Body of pancreas (tissue), 4 donors: ENCODE measurements around the gene COL6A3. TPM values are rescaled to one million over a fixed set of nuclear protein-coding genes. Genes with fewer than 3 reads are reported as not detected.

Experiments used
- ATAC-seq: fragments of 150-250 bp; one replicate; pipeline ENCODE4 v1.9.1; 2016
- DNase-seq, 4 donors: peaks; one replicate each; pipeline ENCODE4 v3.0.0-alpha.2; 2019
- H3K27ac ChIP-seq, 4 donors: fragments of 200-600 bp; sonication (generic); 1 replicate in 3 of 4; 2 replicates in 1 of 4; pipeline versions ENCODE4 v1.5.1 to v1.6.1; 2016 to 2019; ENCODE audit warnings: mild to moderate bottlenecking in 1 of 4, mixed read lengths in 1 of 4, moderate library complexity in 1 of 4
- H3K27me3 ChIP-seq, 2 donors: fragments of 200-600 bp; sonication (generic); one replicate each; pipeline ENCODE4 v1.6.0; 2016; ENCODE audit warnings: mild to moderate bottlenecking in 1 of 2
- H3K36me3 ChIP-seq, 2 donors: fragments of 200-600 bp; sonication (generic); replicated peaks in 1 of 2; 2 replicates each; pipeline ENCODE4 v1.5.1; 2016; ENCODE audit warnings: low read depth in 2 of 2; ENCODE audit not compliant: insufficient read depth in 1 of 2
- H3K4me1 ChIP-seq: fragments of 200-600 bp; sonication (generic); one replicate; pipeline ENCODE4 v1.6.0; 2016
- H3K4me3 ChIP-seq, 2 donors: fragments of 200-600 bp; sonication (generic); 1 replicate in 1 of 2; 2 replicates in 1 of 2; pipeline ENCODE4 v1.5.1; 2016 to 2019
- H3K9me3 ChIP-seq, 3 donors: fragments of 200-600 bp; sonication (generic); 1 replicate in 2 of 3; 2 replicates in 1 of 3; pipeline ENCODE4 v1.5.1; 2016
- CTCF ChIP-seq, 7 experiments: fragments of 450-650 bp in 4 of 7; fragments of 200-600 bp in 3 of 7; sonication (generic) in 3 of 7; IDR thresholded peaks; one replicate each; pipeline ENCODE4 v1.5.1; 2016 to 2019; ENCODE audit warnings: antibody characterized with exemption in 7 of 7
- POLR2A ChIP-seq, 3 donors: fragments of 450-650 bp; IDR thresholded peaks; one replicate each; pipeline ENCODE4 v1.6.1; 2016; ENCODE audit warnings: antibody characterized with exemption in 3 of 3, mild to moderate bottlenecking in 2 of 3
- WGBS, 2 donors: methylation state at CpG; one replicate each; pipeline ENCODE4 v1.1.5; 2017; 5-methylcytosine and 5-hydroxymethylcytosine counted together
- intact Hi-C: fragments of 100-400 bp; cut with DNase I; formaldehyde crosslinking; loops from one replicate; pipeline ENCODE4 v1.15.1; 2023
- total RNA-seq, 2 donors: library from RNA; depleted of rRNA; stranded (reverse); fragments of >200 nt; gene quantifications; one replicate each; pipeline ENCODE4 v1.1.0, GENCODE V29; 2016

The COL6A3 gene
- total RNA-seq, 2 donors from 2014 or later = 46.4 to 121 TPM

- intact Hi-C loops = no loop called here
- Histone ChIP-seq H3K27me3 (no peaks in the 10 kb centered on the region), H3K4me3 (no peak overlapping the region), H3K4me1 (no peaks in the 10 kb centered on the region), H3K27ac (no peak overlapping the region), H3K36me3 (no peaks in the 10 kb centered on the region), H3K9me3 (no peaks in the 10 kb centered on the region)
- ATAC-seq = peak; percentile 63
- peak; percentile 36 to 63 (median 44) for DNase-seq
- peak; percentile 29 to 66 (median 50) for TF ChIP-seq CTCF (IDR thresholded peaks at IDR 0.05)
- no peak for TF ChIP-seq POLR2A (IDR thresholded peaks at IDR 0.05)
- 7 to 23% methylated on average over 4 of the region's 4 CpGs for WGBS, 2 donors
Measured at GRCh38 chr2:237322564-237322963, 91.4 kb downstream of the COL6A3 start.

- intact Hi-C loops = no loop called here
- no peak overlapping the region for H3K4me3 ChIP-seq
- no peaks in the 10 kb centered on the region for H3K36me3 ChIP-seq
- peak overlapping the region in 1 of 4 donors; percentile 24 for H3K27ac ChIP-seq
- H3K4me1 ChIP-seq = no peaks in the 10 kb centered on the region
- 68 to 73% methylated on average over 4 to 7 of the region's 7 CpGs for WGBS, 2 donors
- H3K27me3 ChIP-seq = no peaks in the 10 kb centered on the region
- no peak for ATAC-seq
- DNase-seq = no peak
- H3K9me3 ChIP-seq = no peaks in the 10 kb centered on the region
- TF ChIP-seq CTCF (IDR thresholded peaks at IDR 0.05) (no peak), POLR2A (IDR thresholded peaks at IDR 0.05) (no peak)
Measured at GRCh38 chr2:237321746-237322145, 92.2 kb downstream of the COL6A3 start.

GRCh38 chr2:237320801-237321560 is 93.0 kb downstream of the COL6A3 start:
- WGBS, 2 donors = 62 to 67% methylated on average over 10 to 11 of the region's 11 CpGs
- Histone ChIP-seq H3K36me3 (no peaks in the 10 kb centered on the region), H3K27ac (peak overlapping the region in 1 of 4 donors; percentile 24), H3K4me1 (peaks cover 6% of the 10 kb centered on the region), H3K4me3 (no peak overlapping the region), H3K27me3 (no peaks in the 10 kb centered on the region), H3K9me3 (no peaks in the 10 kb centered on the region)
- peak in 2 of 4 donors; percentile 33 to 35 for DNase-seq
- ATAC-seq = no peak
- TF ChIP-seq POLR2A (IDR thresholded peaks at IDR 0.05) = no peak
- TF ChIP-seq CTCF (IDR thresholded peaks at IDR 0.05) = no peak
- intact Hi-C loops = no loop called here

GRCh38 chr2:237319887-237320286 is 94.1 kb downstream of the COL6A3 start:
- H3K4me1 ChIP-seq = peaks cover 17% of the 10 kb centered on the region
- no peak for TF ChIP-seq POLR2A (IDR thresholded peaks at IDR 0.05)
- TF ChIP-seq CTCF (IDR thresholded peaks at IDR 0.05) = no peak
- ATAC-seq = no peak

More at GRCh38 chr2:237319887-237320286, 94.1 kb downstream of the COL6A3 start:
- Histone ChIP-seq H3K27me3 (no peaks in the 10 kb centered on the region), H3K4me3 (no peak overlapping the region), H3K36me3 (no peaks in the 10 kb centered on the region), H3K9me3 (no peaks in the 10 kb centered on the region), H3K27ac (no peak overlapping the region)
- DNase-seq = no peak
- intact Hi-C loops = no loop called here
- WGBS, 2 donors = 82 to 83% methylated on average over 4 of the region's 4 CpGs
